ENCODE results near the gene ZBTB44. TPM values are rescaled to one million over a fixed set of nuclear protein-coding genes. Genes with fewer than 3 reads are reported as not detected.

ZBTB44 gene
- total RNA-seq, 1 experiment from 2014 or later, result 32.5 TPM

GRCh38 chr11:130189492-130190210 is 125.1 kb downstream of the ZBTB44 start:
- intact Hi-C loops (cut with micrococcal nuclease), result no loop called here
- no peaks in the 10 kb centered on the region for H3K4me1 ChIP-seq (ENCODE audit: control insufficient read depth in 1 of 2, insufficient read depth in 2 of 2, low read length in 2 of 2)
- H3K9me2 ChIP-seq (ENCODE audit: insufficient read depth), result no peaks in the 10 kb centered on the region
- TF ChIP-seq FOSL1 (IDR thresholded peaks at IDR 0.05; ENCODE audit: low read depth) (no peak), MAX (IDR thresholded peaks at IDR 0.05) (no peak), CTCF (IDR thresholded peaks at IDR 0.05 in 2 of 3, conservative IDR thresholded peaks at IDR 0.05 in 1 of 3; ENCODE audit: borderline replicate concordance in 1 of 3, insufficient read depth in 1 of 3, low read depth in 2 of 3, low read length in 2 of 3) (0 out of 6 replicates have a peak, but pooled peaks of 1 of the 3 experiments have one; percentile 7), SIN3A (IDR thresholded peaks at IDR 0.05; ENCODE audit: low read depth) (no peak)
- ChIA-PET RAD21 (ENCODE audit: low non-redundant PET in 1 of 2, low total read pairs in 2 of 2, uncharacterized antibody in 2 of 2, unreplicated experiment in 2 of 2) (no interaction called here), CTCF (no interaction called here), POLR2A (no interaction called here)
- H3K36me3 ChIP-seq (ENCODE audit: control insufficient read depth in 1 of 2, insufficient read depth in 2 of 2, low read length in 2 of 2), result 0 out of 4 replicates have a peak, but pooled peaks cover 0 to 2% of the 10 kb centered on the region in 2 experiments
- H2AFZ ChIP-seq (ENCODE audit: low read depth, low read length, poor library complexity, severe bottlenecking), result no peak overlapping the region
- H3K79me2 ChIP-seq (ENCODE audit: insufficient read depth, low read length), result peaks cover 38% of the 10 kb centered on the region
- no peaks in the 10 kb centered on the region for H4K20me1 ChIP-seq (ENCODE audit: insufficient read depth)
- no peak for DNase-seq (ENCODE audit: low read depth, low spot score)
- H3K9me3 ChIP-seq (ENCODE audit: control insufficient read depth in 1 of 2, insufficient read depth in 1 of 2, low read depth in 1 of 2, low read length in 2 of 2), result no peaks in the 10 kb centered on the region
- no TSS peak for BruUV-seq (replicated peaks)
- H3K27ac ChIP-seq (ENCODE audit: low read depth, low read length), result no peak overlapping the region
- no peak overlapping the region for H3K9ac ChIP-seq (ENCODE audit: low read length)
- no peak overlapping the region for H3K4me2 ChIP-seq (ENCODE audit: low read length)
- ATAC-seq, result peak; percentile 34; the same call in 1 of the 2 replicates
- H3K4me3 ChIP-seq (replicated peaks in 1 of 2; ENCODE audit: low read depth in 1 of 2, low read length in 2 of 2), result no peak overlapping the region
- no peaks in the 10 kb centered on the region for H3K27me3 ChIP-seq (ENCODE audit: insufficient read depth, low read length)

GRCh38 chr11:130188585-130189347 is 126.0 kb downstream of the ZBTB44 start:
- intact Hi-C loops (cut with micrococcal nuclease), result no loop called here
- peaks cover 47% of the 10 kb centered on the region for H3K79me2 ChIP-seq (ENCODE audit: insufficient read depth, low read length)
- H3K4me2 ChIP-seq (ENCODE audit: low read length), result no peak overlapping the region
- no peaks in the 10 kb centered on the region for H3K9me3 ChIP-seq (ENCODE audit: control insufficient read depth in 1 of 2, insufficient read depth in 1 of 2, low read depth in 1 of 2, low read length in 2 of 2)
- ChIA-PET RAD21 (ENCODE audit: low non-redundant PET in 1 of 2, low total read pairs in 2 of 2, uncharacterized antibody in 2 of 2, unreplicated experiment in 2 of 2) (no interaction called here), CTCF (no interaction called here), POLR2A (no interaction called here)
- no peak overlapping the region for H3K27ac ChIP-seq (ENCODE audit: low read depth, low read length)
- H3K9ac ChIP-seq (ENCODE audit: low read length), result no peak overlapping the region
- no TSS peak for BruUV-seq (replicated peaks)
- H3K4me1 ChIP-seq (ENCODE audit: control insufficient read depth in 1 of 2, insufficient read depth in 2 of 2, low read length in 2 of 2), result no peaks in the 10 kb centered on the region
- no peaks in the 10 kb centered on the region for H3K27me3 ChIP-seq (ENCODE audit: insufficient read depth, low read length)
- H3K9me2 ChIP-seq (ENCODE audit: insufficient read depth), result no peaks in the 10 kb centered on the region
- no peak overlapping the region for H2AFZ ChIP-seq (ENCODE audit: low read depth, low read length, poor library complexity, severe bottlenecking)
- no peak for DNase-seq (ENCODE audit: low read depth, low spot score)
- no peaks in the 10 kb centered on the region for H3K36me3 ChIP-seq (ENCODE audit: control insufficient read depth in 1 of 2, insufficient read depth in 2 of 2, low read length in 2 of 2)
- no peak for ATAC-seq
- H4K20me1 ChIP-seq (ENCODE audit: insufficient read depth), result no peaks in the 10 kb centered on the region
- no peak overlapping the region for H3K4me3 ChIP-seq (replicated peaks in 1 of 2; ENCODE audit: low read depth in 1 of 2, low read length in 2 of 2)
- TF ChIP-seq ELF1 (IDR thresholded peaks at IDR 0.05; ENCODE audit: borderline replicate concordance, low read depth), result no peak
- TF ChIP-seq CEBPB (IDR thresholded peaks at IDR 0.05; ENCODE audit: low read depth), result no peak
- no peak for TF ChIP-seq SIN3A (IDR thresholded peaks at IDR 0.05; ENCODE audit: low read depth)
- TF ChIP-seq TCF7L2 (IDR thresholded peaks at IDR 0.05; ENCODE audit: borderline replicate concordance, extremely low read depth, insufficient read depth, insufficient read length), result no peak
- TF ChIP-seq EGR1 (IDR thresholded peaks at IDR 0.05; ENCODE audit: low read depth), result no peak
- no peak for TF ChIP-seq RAD21 (IDR thresholded peaks at IDR 0.05; ENCODE audit: low read depth)
- no peak for TF ChIP-seq YY1 (IDR thresholded peaks at IDR 0.05; ENCODE audit: extremely low read depth, insufficient replicate concordance, low read depth, low read length)
- no peak for TF ChIP-seq REST (IDR thresholded peaks at IDR 0.05; ENCODE audit: low read depth)
- no peak for TF ChIP-seq FOSL1 (IDR thresholded peaks at IDR 0.05; ENCODE audit: low read depth)
